Measurements from ENCODE around the gene TGFB1I1.

TGFB1I1 gene

GRCh38 chr16:31491778-31492418 lies 19.9 kb downstream of the TGFB1I1 start:
- DNase-seq (ENCODE audit: insufficient read length, low spot score) (no peak), FAIRE-seq (no peak)
- TF ChIP-seq, protein P1, sequence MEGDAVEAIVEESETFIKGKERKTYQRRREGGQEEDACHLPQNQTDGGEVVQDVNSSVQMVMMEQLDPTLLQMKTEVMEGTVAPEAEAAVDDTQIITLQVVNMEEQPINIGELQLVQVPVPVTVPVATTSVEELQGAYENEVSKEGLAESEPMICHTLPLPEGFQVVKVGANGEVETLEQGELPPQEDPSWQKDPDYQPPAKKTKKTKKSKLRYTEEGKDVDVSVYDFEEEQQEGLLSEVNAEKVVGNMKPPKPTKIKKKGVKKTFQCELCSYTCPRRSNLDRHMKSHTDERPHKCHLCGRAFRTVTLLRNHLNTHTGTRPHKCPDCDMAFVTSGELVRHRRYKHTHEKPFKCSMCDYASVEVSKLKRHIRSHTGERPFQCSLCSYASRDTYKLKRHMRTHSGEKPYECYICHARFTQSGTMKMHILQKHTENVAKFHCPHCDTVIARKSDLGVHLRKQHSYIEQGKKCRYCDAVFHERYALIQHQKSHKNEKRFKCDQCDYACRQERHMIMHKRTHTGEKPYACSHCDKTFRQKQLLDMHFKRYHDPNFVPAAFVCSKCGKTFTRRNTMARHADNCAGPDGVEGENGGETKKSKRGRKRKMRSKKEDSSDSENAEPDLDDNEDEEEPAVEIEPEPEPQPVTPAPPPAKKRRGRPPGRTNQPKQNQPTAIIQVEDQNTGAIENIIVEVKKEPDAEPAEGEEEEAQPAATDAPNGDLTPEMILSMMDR (IDR thresholded peaks at IDR 0.05; ENCODE audit: insufficient read depth, missing control alignments), result no peak

DNA sequence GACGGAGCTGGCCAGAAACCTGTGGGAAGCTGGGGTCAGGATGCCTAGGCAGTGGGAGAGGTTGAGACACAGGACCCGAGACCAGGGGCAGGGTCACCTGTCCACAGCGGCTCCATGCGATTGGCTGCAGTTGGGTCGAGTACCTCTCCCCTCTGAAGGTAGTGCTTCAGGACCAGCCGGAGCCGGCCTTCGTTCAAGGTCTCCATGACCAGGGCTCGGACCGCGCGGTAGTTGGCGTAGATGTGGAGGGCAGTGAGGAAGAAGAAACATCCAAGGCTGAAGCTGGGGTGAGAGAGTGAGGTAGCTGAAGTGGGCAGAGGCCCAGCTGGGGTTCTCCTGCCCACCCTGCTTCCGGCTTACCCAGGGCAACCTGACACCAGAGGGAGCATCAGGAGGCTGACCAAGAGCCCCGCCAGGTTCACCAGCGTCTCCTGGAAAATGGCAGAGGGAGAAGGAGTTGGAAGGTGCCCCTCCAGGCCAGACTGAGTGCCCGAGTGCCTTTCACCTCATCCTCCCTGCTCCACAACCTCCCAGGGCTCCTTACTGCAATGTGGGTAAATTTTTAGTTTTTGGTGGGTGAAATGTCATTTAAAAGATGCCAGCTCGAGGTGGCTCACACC lies 21.7 kb downstream of the TGFB1I1 start:
- FAIRE-seq (no peak), DNase-seq (ENCODE audit: insufficient read length, low spot score) (no peak)
- TF ChIP-seq, protein P1 (IDR thresholded peaks at IDR 0.05; ENCODE audit: insufficient read depth, missing control alignments), result no peak

GRCh38 chr16:31496670-31497069 lies 24.7 kb downstream of the TGFB1I1 start:
- TF ChIP-seq, protein P1 (IDR thresholded peaks at IDR 0.05; ENCODE audit: insufficient read depth, missing control alignments), result no peak
- DNase-seq (ENCODE audit: insufficient read length, low spot score), result no peak
- no peak for FAIRE-seq

DNA sequence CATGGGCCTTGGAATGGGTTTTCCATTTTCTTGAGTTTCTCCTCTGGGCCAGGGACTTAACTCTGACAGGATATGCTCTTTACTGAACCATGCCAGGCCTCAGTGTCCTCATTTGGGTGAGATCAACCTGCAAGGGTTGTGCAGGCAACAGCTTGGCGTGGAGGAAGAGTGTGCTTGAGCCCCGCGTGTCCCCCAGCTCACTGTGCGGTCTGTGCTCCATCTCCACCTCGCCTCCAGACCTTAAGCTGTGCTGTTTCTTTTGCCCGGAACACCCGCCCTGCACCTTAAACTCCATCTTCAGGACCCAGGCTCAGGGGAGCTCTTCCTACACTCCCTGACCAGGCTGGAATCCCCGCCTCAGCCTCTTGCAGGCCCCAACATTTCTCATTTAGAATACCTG lies 26.5 kb downstream of the TGFB1I1 start:
- DNase-seq (ENCODE audit: insufficient read length, low spot score), result no peak
- TF ChIP-seq, protein P1 (IDR thresholded peaks at IDR 0.05; ENCODE audit: insufficient read depth, missing control alignments), result no peak
- no peak for FAIRE-seq

GRCh38 chr16:31499928-31500327 lies 28.0 kb downstream of the TGFB1I1 start:
- DNase-seq (ENCODE audit: insufficient read length, low spot score) (no peak), FAIRE-seq (no peak)
- TF ChIP-seq, protein P1 (IDR thresholded peaks at IDR 0.05; ENCODE audit: insufficient read depth, missing control alignments), result no peak

DNA sequence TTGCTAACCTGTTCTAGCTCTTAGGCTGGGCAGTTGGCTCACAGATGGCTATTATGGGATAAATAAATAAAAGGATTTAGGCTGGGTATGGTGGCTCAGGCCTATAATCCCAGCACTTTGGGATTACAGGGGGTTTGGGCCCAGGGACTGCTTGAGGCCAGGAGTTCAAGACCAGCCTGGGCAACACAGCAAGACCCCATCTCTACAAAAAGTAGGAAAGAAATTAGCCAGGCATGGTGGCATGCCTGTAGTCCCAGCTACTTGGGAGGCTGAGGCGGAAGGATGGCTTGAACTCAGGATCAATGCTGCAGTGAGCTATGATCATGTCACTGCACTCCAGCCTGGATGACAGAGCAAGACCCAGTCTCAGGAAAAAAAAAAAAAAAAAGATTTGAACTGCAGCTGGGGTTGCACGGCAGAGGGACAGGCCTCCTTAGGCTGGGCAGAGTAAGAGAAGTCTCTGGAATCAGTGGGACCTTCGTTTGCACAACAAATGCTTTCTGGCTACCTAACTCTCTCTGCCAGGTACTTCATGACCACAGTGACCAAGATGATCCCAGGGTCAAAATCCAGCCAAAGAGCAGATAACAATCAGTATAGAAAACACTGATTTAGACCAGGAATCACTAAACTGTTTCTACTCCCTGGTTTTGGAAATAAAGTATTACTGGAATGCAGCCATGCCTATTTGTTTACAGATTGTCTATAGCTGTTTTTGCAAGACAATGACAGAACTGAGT lies 29.4 kb downstream of the TGFB1I1 start:
- DNase-seq (ENCODE audit: insufficient read length, low spot score) (no peak), FAIRE-seq (no peak)
- TF ChIP-seq, protein P1 (IDR thresholded peaks at IDR 0.05; ENCODE audit: insufficient read depth, missing control alignments), result no peak

DNA sequence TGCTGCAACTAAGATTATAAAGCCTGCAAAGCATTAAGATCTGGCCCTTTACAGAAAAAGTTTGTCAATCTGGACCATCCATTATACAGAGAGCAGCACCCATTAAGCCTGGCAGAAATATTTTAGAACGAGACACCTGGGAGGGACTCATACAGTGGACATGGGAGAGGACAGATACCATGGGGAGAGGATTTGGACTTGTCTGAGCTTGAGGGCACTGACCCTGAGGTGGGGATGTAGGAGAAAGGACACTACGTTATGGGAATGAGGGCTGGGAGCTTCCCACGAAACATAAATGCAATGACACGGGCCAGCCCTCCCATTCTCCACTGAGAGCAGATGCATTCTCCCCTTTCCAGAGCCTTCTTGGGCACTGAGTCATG lies 30.0 kb downstream of the TGFB1I1 start:
- TF ChIP-seq, protein P1 (IDR thresholded peaks at IDR 0.05; ENCODE audit: insufficient read depth, missing control alignments), result no peak
- DNase-seq (ENCODE audit: insufficient read length, low spot score) (no peak), FAIRE-seq (no peak)
